Stimulated activated CD8-positive, alpha-beta memory T cell treated with anti-CD3 and anti-CD28 coated beads, Interleukin-7, amount 100 ng/mL, for 24 hours (primary cell): ENCODE results near the gene ADAM12.

Experiments used
- DNase-seq: peaks from one replicate; pipeline ENCODE4 v3.0.0-alpha.2; 2020; ENCODE audit warnings: low read depth

The ADAM12 gene

DNA sequence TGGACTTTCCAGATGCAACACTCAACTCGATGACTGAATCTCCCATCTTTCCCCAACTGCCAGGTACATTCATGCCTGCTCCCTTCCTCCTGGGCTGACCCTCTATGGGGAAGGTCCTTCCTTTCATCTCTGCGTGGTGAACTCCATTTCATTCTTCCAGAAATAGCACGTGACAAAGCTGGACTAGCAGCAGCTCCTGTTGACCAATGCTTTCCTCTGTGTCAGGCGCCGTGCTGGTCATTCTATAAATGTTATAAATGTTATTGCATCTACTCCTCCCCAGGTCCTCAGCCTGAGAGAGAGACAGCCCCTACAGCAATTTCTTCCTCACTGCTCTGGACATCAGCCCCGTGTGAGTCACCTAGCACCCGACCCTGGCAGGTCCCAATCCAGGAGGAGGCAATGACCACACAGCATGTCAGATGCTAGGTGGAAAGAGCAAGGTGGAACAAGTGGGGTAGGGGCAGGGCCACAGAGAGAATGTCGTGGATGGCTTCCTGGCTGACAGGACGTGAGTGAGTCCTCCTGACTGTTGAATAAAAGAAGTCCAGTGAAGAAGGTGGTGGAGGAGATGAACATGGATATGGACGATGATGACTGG lies 178.1 kb downstream of the ADAM12 start:
- no peak for DNase-seq

DNA sequence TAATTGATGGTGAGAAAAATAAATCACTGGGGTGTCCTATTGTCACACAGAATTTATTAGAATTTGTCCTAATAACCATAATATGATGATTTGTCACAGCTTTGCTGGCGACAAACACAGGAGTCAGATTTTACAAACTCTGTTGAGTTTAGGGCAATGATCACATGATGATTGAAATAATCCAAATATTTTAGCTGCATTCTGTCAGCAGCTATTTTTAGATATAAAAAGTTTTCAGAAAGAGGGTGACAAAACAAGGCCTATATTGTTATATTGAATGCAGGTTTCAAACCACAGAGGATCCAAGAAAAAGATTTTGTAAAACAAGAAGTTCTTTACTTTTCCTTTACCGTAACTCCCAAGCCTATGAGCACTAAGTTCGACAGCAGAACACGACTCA lies 178.8 kb downstream of the ADAM12 start:
- no peak for DNase-seq

DNA sequence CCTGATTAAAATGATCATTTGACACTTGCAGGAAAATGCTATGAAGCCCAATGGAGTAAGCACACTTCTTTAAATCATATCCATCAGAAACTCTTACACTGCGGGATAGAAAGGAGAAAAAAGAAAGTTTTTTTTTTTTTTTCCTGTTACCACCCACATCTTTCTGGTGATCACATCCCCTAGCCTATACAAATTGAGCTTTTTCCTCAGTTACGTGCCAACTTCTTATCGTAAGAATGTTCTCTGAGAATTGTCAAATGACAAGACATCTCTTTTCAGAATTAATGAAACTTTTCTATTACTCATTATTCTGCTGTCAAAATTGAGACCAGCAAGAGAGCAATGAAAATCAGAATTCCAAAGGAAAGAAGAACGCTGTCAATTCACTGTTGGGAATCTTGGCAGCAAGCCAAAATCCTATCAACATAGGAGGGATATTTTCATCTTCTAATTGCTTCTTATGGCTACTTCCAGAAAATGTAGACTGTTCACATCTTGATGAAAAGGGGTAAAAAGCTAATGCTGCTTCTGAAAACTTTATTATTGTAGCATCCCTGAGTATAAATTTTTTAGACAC lies 179.5 kb downstream of the ADAM12 start:
- DNase-seq, result no peak

DNA sequence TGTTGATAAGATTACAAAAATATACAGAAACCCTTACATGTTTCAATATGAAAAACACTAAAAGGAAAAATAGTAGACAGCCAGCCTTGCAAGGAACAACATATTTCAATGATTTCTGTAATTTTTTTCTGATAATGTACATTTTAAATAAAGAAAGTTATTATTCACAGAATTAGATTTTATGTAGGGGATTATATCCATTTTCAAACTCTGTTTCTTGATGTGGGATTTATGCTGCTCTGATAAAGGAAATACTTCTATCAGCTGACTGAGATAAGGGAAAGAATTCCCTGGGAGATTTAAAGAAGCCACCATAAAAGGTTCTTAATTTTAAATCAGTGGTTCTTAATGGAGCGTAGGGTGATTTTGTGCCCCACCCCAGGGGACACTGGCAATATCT lies 180.4 kb downstream of the ADAM12 start:
- no peak for DNase-seq

DNA sequence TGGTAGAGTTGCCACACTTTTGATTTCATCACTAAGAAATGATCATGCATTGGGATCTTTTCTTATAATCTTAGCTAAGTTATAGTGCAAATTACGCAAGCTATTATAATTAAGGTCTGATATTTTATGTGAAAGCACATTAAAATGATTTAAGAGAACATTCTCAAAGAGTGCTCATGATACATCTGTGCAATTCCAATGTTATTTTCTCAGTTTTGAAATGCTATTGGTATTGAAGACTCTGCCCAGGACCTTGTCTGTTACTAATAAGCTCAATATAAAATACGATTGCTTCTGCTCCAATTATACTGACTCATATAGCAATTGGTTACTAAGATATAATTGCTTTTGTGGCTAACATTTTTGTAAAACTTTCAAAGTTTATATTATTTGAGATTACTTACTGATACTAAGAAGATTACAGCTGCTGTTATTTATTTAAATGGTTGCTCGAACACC lies 180.9 kb downstream of the ADAM12 start:
- no peak for DNase-seq

DNA sequence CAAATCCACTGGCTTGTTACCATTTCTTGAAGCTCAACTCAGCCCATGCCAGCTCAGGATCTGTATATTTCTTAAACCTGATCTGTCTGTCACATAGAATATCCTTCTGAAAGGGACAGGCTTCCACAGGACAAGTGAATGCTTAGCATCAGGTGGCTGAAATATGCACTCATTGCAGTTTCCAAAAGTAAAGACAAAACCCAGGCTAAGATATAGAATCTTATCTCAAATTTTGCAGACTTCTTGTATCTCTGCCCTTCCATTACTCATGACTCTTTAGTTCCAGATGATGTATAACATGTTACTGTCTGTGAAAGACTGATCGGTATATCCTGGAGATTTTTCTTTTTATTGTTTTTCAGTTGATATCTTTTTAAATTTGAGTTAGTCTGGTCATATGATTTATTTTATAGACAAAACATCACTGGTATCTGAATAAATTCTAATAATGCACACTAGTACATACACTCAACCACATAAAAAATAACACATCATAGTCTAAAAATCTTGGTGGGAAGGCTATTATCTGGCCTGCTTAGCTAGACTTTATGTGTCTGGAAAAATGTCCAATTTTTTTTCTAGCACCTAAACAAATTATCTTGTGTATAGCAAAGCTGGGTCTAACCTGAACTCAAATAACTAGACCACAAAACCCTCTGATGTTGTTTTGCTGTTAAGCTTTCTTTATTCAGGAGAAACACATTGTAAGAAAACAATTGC lies 182.6 kb downstream of the ADAM12 start:
- DNase-seq, result no peak

DNA sequence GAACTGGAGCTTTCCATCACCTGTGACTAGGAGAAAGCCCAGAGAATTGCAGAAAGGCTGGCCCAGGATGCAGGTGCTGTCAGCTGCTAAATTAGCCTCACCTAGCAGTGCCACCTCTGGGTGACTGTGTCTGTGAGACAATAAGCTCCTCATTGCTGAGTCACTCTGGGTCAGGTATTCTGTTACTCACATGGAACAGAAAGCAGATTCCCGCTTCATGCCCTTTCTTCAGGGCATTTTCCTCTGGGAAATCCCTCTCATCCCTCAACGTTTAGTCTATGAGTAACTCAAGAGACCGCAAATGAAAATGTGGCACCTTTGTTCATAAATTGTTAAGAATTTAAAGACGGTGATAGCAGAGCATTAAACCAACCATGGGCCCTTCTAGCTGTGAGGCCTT lies 184.0 kb downstream of the ADAM12 start:
- DNase-seq, result no peak

DNA sequence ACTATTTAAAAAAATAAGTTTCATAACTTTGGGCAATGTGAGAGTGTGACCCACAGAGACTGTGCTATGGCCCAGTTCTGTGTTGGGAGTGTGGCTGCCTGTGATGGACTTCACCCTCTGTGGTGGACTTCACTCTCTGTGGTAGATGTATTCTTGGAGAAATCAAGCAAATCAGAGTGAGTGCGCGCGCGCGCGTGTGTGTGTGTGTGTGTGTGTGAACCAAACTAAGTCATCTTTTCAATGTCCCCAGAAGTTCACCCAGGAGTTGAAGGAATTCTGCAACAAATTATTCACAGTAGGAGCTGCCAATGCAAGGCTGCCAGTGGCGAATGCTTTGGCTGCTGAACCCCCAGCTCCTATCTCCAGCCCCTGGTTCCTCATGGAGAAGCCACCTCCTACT lies 184.5 kb downstream of the ADAM12 start:
- no peak for DNase-seq

DNA sequence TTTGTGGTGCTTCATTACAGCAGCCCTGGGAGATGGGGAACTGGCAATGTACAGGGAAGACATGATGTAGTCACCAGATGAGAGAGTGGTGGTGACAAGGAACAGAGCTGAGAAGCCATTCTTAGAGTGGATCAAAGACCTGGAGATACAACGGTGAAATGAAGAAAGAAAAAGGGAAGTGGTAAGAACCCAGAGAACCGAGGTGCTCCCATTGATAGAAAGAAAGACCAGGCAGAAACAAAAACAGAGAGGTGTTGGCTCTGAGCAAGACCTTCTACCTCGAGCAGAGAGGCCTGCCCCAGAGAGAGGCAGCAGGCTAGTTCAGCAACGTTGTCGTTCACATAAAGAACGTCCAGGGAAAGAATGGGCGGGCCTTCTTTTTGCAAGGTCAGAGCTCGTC lies 186.7 kb downstream of the ADAM12 start:
- no peak for DNase-seq

DNA sequence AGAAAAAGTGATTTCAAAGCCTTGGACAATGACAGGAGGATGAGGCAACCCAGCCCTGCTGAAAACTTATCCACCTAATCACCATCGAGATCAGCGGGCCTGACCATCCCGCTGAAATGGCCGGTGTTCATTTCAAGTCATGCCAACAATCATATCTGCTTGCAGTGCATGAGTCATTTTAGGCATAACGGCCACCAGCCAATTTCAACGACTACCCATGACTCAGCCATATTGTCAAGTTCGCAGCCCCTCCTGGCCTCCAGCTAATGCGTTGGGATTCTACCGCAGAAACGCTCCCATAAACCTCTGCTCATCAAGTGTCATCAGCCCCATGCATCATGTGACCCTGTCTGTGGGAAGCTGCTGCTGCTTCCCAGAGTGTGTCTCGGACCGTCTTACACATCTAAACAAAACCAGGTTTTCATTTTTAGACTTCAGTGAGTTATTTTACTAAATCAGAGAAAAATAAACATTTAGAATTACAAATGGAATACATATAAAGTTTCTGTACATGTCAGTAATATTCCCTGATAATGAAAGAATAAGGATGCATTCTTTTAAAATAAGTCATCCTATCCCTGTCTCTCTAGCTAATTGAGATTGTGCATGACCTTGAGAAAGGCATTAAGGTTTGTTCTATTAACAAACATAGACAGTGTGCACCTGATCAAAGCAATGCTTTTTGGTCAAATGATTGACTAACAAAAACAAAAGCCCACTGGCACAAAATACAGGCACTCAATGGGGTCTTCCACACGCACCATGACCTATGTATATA lies 188.9 kb downstream of the ADAM12 start:
- no peak for DNase-seq

DNA sequence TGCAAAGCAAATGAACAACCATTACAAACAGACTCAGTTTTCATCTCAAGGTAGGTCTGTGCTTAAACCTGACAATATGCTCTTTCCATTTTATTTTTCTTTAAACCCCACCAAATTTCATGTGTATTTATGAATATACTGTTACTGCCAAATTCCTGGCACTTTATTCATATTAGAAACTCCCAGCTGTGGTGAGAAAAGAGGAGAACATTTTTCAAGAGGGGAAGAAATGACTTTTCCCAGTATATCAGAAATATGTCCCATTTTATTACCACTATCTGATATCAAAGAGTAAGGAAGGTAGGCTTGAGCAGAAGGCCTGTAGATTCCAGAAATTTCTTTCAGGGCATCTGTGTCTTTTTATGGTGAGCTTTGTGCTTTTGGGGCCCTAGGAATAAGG lies 189.6 kb downstream of the ADAM12 start:
- no peak for DNase-seq

DNA sequence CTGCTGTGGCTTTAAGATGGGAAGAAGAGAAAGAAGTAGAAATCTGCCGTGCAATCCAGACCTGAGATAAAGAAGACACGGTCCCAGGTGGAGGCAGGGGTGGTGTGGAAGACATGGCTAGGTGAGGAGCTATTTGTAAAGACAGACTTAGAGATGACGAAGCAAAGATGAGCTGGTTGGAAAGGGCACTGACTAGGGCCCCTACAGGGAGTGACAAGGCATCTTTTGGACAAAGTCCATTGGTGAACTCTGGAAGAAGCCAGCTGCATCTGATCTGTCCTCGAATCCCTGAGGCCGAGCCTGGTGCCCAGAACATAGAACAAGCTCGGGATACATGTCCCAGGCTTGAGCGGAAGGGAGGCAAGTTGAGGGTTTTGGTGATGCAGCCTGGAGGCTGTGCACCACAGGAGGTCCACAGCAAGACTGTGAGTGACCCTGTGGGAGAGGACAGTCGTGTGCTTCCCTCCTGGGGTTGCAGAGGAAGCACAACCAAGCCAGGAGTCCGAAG lies 191.2 kb downstream of the ADAM12 start:
- DNase-seq, result no peak

DNA sequence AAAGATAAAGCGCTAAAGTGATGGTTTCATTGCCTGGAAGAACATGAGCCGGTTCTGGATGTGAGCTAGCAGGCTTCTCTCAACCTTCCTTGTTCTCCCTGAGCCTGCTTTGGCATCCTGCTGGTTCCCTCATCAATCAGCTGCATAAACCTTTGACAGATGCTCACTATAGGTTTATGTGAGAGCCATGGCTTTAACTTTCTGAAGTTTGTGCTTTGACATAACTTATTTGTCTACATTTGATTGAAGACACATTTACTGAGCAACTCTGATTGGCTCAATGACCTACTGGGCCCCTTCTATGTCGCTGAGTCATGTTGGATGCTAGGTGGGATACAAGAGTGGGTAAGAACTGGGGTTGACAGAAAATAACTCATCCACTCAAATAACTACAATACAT lies 192.0 kb downstream of the ADAM12 start:
- DNase-seq, result no peak

DNA sequence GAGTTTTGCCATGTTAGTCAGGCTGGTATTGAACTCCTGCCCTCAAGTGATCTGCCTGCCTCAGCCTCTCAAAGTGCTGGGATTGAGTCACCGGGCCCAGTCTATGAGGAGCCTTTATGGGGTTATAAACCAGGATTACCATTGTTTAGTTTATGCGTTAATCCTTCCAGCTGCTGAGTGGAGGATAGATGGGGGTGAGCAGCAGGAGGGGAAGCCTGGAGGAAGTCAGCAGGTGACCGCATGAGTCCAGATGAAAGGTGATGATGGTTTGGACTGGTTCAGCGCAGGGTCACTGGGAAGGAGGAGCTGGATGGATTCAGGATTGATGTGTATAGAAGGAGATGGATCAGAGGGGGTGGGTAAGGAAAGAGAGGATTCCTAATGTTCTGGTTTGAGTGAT lies 197.1 kb downstream of the ADAM12 start:
- DNase-seq, result no peak

DNA sequence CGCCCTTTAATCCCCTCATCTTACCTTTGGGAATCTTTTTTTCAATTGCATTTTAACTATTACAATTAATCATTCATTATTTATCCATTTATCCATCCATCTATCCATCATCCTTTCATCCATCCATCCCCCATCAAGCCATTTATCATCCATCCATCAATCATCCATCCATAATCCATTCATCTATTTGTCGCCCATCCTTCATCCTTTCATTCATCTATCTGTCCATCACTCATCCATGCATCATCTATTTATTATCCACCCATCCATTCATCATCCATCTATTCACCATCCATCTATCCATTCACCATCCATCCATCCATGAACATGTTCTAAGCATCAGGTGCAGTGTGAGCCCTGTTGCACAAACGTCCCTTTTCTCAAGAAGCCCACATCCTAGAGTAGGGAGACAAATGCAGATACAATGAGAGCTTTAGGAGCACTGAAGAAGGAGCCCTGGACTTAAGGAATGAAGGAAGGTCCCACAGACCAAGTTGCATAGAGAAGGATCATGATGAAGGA lies 199.5 kb downstream of the ADAM12 start:
- no peak for DNase-seq

DNA sequence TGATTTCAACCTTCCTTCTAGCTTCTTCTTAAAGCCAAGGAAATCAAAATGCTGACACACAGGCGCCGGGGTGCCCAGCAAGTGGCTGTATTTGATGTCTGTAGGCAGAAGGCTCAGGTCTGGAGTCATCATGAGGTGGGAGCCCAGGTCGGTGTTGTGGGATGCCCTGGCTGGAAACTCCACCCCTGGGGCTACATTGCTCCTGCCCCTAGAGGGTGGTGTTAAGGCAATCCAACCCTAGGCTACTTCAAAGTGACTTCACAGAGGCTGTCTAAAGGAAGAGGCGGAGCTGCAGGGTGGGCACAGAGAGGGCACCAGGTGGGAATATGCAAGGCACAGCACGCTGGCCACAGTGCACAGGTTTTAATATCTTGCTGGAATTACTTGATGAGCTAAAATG lies 200.9 kb downstream of the ADAM12 start:
- no peak for DNase-seq

DNA sequence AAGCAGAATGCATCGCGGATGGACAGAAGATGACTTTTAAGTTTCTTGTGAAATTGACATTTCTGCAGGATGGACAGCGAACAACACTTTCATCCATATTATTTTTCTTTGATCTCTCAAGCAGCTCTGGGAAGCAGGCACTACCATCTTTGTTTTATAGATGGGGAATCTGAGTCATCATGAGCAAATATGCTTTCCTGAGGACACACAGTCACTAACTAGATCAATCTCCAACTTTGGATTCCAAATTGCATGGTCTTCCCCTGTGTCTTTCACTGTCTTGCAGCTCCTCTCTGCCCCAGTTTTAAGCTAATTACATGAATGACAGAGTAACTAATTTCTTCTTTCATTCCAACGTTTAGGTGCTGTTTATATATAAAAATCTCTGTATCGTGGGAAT lies 201.5 kb downstream of the ADAM12 start:
- DNase-seq, result no peak

DNA sequence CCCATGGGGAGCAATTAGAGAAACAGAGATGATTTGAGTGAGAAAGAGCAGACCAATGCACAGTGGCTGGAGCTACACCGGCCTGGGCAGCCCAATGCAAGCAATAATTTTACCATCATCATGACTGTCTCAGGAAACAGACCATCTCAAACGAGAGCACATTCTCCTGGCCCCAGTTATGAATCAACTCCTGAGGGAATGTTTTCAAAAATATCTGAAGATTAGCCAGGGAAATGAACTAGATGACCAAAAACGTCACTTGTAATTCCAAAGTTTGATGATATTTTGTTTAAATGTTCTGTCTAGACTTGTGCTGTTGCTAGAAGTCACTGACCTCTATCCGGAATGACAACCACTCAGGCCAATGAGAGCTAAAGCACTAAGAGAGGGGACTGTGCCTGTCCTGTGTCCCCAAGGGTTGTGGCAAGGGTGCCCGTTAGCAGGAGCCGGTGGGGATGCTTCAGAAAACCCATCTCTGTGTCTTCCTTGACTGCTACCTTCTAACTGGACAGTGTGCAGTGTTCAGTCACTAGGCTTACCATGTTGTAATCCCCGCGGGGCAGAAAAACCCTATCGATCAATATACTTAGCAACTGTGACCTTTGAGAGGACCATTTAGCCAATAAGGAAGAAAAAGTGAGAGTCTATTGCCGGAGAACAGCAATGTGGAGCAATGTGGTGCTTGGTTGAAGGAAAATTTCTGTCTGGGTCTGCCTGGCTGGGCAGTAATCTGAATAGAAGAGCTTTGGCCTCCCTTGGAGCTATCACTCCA lies 202.4 kb downstream of the ADAM12 start:
- DNase-seq, result no peak

DNA sequence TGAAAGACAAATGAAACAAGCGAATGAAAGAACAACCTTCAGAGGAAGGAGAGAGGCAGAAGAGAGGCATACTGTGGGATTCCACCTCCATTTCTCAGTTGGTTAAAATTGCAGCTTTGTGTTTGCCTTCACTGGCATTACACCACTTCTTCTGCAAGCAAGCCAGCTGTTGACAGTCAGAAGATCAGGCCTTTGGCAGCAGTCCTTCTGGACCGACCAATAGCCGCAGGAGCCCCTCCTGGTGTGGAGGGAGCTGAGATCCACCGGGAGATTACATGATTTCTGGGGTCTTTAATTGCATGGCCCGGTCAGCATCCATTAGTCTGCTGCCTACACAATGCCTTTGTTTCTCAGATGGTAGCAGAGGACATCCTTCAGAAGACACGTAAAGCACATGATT lies 206.7 kb downstream of the ADAM12 start:
- DNase-seq, result no peak

DNA sequence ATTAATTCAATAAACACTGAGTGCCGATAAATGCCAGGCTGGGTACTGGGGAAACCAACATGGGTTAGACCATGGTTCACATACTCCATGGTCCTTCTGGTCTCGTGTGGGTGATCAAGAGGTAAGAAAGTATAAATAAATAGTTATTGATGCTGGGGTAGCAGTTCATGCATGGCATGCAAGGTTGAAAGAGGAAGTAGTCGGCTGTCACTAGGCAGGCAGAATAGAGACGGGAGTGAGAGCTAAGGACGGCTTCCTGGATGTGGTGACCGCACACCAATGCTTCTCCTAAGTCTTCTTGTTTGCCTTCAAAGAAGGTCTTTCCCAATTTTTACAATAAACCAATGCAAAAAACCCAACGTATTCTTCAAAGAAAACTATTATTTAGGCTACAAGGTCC lies 208.6 kb downstream of the ADAM12 start:
- no peak for DNase-seq

DNA sequence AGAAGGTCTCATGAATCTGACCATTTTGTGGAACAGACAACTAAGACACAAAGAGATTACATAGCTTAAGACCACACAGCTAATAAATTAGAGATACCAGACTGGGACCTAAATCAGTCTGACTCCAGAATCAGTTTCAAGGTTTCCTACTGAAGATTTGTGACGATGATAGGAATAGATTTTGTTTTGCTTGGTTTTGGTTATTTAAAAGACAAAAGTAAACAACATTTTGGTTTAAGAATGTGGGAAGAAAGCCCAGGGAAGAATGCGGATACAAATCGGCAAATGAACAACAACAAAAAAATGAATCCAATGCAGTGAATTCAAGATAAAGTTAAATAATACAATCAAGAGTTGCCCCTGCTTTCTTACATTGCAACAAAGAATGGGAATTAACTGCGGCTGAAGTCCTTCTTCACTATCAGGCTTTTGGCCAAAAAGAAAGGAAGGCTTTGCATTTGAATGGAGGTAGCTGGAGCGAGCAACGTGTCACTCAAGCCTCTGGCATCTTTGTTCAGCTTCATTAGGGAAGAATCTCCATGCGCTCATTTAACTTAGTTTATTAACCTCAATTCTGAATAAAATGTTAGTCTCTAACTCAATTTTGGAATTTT lies 210.8 kb downstream of the ADAM12 start:
- DNase-seq, result no peak
